Thoracic aorta (tissue), 2 donors: ENCODE data around the gene XXYLT1. TPM values are rescaled to one million over a fixed set of nuclear protein-coding genes. Genes with fewer than 3 reads are reported as not detected.
"Not testable (repeated sequence)": the region's sequence is repeated elsewhere in the genome, so short reads cannot be mapped to it uniquely, and the experiment has no call there.

Experiments
- ATAC-seq: fragments of 150-250 bp; one replicate; pipeline ENCODE4 v1.8.0; 2017; ENCODE audit warnings: low read depth; ENCODE audit not compliant: insufficient number of reproducible peaks, low FRiP score
- DNase-seq: peaks from one replicate; pipeline ENCODE4 v3.0.0-alpha.2; 2020; ENCODE audit warnings: low spot score
- H3K27ac ChIP-seq, 2 donors: fragments of 200-600 bp; sonication (generic); 1 replicate in 1 of 2; 2 replicates in 1 of 2; pipeline ENCODE4 v1.5.1; 2016; ENCODE audit warnings: mild to moderate bottlenecking in 2 of 2, moderate library complexity in 2 of 2
- H3K27me3 ChIP-seq: fragments of 200-600 bp; sonication (generic); replicated peaks from 2 replicates; pipeline ENCODE4 v1.6.0; 2016; ENCODE audit warnings: mild to moderate bottlenecking; ENCODE audit not compliant: insufficient read depth
- H3K36me3 ChIP-seq: fragments of 200-600 bp; sonication (generic); one replicate; pipeline ENCODE4 v1.5.1; 2016
- H3K4me1 ChIP-seq, 2 donors: fragments of 200-600 bp; sonication (generic); 1 replicate in 1 of 2; 2 replicates in 1 of 2; pipeline versions ENCODE4 v1.5.1 to v1.6.0; 2016; ENCODE audit warnings: low read depth in 2 of 2, mild to moderate bottlenecking in 1 of 2; ENCODE audit not compliant: control insufficient read depth in 1 of 2
- H3K4me3 ChIP-seq: fragments of 200-600 bp; sonication (generic); 2 replicates; pipeline ENCODE4 v1.5.1; 2016; ENCODE audit warnings: mild to moderate bottlenecking
- H3K9me3 ChIP-seq: fragments of 200-600 bp; sonication (generic); 2 replicates; pipeline ENCODE4 v1.5.1; 2016
- total RNA-seq, 2 donors: library from RNA; depleted of rRNA; stranded (reverse); fragments of >200 nt; gene quantifications; one replicate each; pipeline versions ENCODE4 v1.1.0 to v1.2.3, GENCODE V29; 2016
- TF ChIP-seq, protein P1 (sequence below): fragments of 200-600 bp; sonication (generic); IDR thresholded peaks from one replicate; pipeline ENCODE4 v1.5.1; 2019; ENCODE audit warnings: antibody characterized with exemption

XXYLT1 gene
- total RNA-seq, 2 donors from 2014 or later = 17.7 to 21.2 TPM

DNA sequence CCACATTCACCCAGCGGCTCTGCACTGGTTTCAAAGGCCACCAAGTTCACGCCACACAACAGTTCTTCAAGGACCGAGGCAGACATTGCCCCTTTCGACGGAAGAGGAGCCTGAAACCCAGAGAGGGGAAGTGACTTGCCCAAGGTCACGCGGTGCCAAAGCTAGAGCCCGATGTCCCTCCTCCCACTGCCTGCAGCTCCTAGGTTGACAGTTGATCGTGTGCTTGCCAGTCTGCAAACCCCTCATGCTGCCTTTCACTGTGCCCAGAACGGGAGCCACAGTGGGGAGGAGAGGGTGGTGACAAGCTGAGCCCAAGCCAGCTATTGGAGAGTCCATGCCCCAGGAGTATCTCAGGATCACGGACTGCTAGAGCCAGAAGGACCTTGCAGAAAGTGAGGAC, 230.9 kb downstream of the XXYLT1 start:
- Histone ChIP-seq H3K9me3 (no peaks in the 10 kb centered on the region), H3K4me3 (no peak overlapping the region), H3K4me1 (no peaks in the 10 kb centered on the region), H3K36me3 (no peaks in the 10 kb centered on the region), H3K27me3 (no peaks in the 10 kb centered on the region), H3K27ac (no peak overlapping the region)
- ATAC-seq (no peak), DNase-seq (no peak)
- TF ChIP-seq, protein P1, sequence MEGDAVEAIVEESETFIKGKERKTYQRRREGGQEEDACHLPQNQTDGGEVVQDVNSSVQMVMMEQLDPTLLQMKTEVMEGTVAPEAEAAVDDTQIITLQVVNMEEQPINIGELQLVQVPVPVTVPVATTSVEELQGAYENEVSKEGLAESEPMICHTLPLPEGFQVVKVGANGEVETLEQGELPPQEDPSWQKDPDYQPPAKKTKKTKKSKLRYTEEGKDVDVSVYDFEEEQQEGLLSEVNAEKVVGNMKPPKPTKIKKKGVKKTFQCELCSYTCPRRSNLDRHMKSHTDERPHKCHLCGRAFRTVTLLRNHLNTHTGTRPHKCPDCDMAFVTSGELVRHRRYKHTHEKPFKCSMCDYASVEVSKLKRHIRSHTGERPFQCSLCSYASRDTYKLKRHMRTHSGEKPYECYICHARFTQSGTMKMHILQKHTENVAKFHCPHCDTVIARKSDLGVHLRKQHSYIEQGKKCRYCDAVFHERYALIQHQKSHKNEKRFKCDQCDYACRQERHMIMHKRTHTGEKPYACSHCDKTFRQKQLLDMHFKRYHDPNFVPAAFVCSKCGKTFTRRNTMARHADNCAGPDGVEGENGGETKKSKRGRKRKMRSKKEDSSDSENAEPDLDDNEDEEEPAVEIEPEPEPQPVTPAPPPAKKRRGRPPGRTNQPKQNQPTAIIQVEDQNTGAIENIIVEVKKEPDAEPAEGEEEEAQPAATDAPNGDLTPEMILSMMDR = no peak

GRCh38 chr3:195039180-195039843, 231.6 kb downstream of the XXYLT1 start:
- Histone ChIP-seq H3K4me3 (no peak overlapping the region), H3K27ac (no peak overlapping the region), H3K4me1 (no peaks in the 10 kb centered on the region), H3K9me3 (no peaks in the 10 kb centered on the region), H3K27me3 (no peaks in the 10 kb centered on the region), H3K36me3 (no peaks in the 10 kb centered on the region)
- DNase-seq = no peak
- ATAC-seq = no peak
- TF ChIP-seq, protein P1 = no peak

DNA sequence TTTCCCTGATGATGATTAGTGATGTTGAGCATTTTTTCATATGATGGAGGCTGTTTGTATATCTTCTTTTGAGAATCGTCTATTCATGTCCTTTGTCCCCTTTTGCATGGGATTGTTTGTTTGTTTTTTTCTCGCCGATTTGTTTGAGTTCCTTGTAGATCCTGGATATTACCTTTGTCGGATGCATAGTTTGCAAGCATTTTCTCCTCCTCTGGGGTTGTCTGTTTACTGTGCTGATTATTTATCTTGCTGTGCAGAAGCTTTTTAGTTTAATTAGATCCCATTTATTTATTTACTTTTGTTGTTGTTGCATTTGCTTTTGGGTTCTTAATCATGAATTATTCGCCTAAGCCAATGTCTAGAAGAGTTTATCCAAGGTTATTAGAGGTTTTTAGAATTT, 232.8 kb downstream of the XXYLT1 start:
- ATAC-seq (no peak), DNase-seq (no peak)
- no peaks in the 10 kb centered on the region for H3K36me3 ChIP-seq
- H3K27me3 ChIP-seq = no peaks in the 10 kb centered on the region
- TF ChIP-seq, protein P1 = no peak
- H3K9me3 ChIP-seq = no peaks in the 10 kb centered on the region
- H3K4me1 ChIP-seq = no peaks in the 10 kb centered on the region
- no peak overlapping the region for H3K4me3 ChIP-seq
- H3K27ac ChIP-seq = no peak overlapping the region

- not testable (repeated sequence) for DNase-seq, H3K4me3 ChIP-seq, H3K36me3 ChIP-seq, H3K27me3 ChIP-seq, ATAC-seq, H3K9me3 ChIP-seq, H3K27ac ChIP-seq, H3K4me1 ChIP-seq
Observed at GRCh38 chr3:195037586-195037985, 233.4 kb downstream of the XXYLT1 start.

DNA sequence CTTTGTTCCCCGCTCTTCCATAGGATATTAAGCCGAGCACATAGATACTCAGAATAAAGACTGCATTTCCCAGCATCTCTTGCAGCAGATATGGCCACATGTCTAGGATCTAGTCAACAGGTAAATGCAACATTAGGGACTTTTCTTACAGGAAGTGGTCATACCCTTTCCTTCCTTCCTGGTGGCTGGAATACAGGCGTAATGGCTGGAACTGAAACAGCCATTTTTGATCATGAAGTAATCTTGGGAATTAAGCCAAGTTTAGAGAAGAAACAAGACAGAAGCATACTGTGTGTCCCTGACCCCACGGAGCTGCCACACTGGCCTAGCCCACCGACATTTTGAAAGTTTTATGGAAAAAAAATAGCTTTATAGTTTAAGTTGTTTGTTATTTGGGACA, 234.0 kb downstream of the XXYLT1 start:
- no peaks in the 10 kb centered on the region for H3K36me3 ChIP-seq
- TF ChIP-seq, protein P1 = no peak

DNA sequence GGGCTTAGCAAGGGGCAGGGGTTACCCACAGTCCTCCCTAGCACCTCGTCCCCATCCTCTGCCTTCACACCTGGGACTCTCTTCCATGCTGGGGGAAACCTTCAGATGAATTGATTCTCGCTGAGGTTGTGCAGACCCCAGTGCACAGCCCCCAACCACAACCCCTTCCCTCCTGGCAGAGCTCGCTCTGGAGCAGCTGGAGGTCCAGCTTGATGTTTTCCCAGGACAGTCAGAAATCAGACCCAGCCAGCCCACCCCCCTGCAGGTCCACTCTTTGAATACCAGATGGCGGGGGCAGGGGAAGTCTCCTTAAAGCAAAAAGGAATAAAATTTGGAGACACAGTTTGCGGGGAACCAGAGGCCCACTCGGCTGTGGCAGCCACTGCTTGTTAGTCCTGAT, 234.4 kb downstream of the XXYLT1 start:
- Histone ChIP-seq H3K4me1 (no peaks in the 10 kb centered on the region), H3K27me3 (no peaks in the 10 kb centered on the region), H3K27ac (no peak overlapping the region), H3K4me3 (no peak overlapping the region), H3K36me3 (no peaks in the 10 kb centered on the region), H3K9me3 (no peaks in the 10 kb centered on the region)
- no peak for ATAC-seq
- TF ChIP-seq, protein P1 = no peak
- no peak for DNase-seq

More for the DNA sequence above, 234.0 kb downstream of the XXYLT1 start:
- DNase-seq (no peak), ATAC-seq (no peak)
- no peaks in the 10 kb centered on the region for H3K9me3 ChIP-seq
- H3K27me3 ChIP-seq = no peaks in the 10 kb centered on the region
- no peak overlapping the region for H3K4me3 ChIP-seq
- H3K27ac ChIP-seq = no peak overlapping the region
- no peaks in the 10 kb centered on the region for H3K4me1 ChIP-seq
